GM19467 (cell line): Measurements from ENCODE around the gene AKR1C4.
"Not testable (repeated sequence)": the region's sequence is repeated elsewhere in the genome, so short reads cannot be mapped to it uniquely, and the experiment has no call there.

Source experiments
- ATAC-seq: cut with Tn5 transposase; IDR thresholded peaks from one replicate; pipeline ENCODE4 v1.9.1; 2021; ENCODE audit warnings: mild to moderate bottlenecking, moderate library complexity; ENCODE audit not compliant: unreplicated experiment

The AKR1C4 gene

DNA sequence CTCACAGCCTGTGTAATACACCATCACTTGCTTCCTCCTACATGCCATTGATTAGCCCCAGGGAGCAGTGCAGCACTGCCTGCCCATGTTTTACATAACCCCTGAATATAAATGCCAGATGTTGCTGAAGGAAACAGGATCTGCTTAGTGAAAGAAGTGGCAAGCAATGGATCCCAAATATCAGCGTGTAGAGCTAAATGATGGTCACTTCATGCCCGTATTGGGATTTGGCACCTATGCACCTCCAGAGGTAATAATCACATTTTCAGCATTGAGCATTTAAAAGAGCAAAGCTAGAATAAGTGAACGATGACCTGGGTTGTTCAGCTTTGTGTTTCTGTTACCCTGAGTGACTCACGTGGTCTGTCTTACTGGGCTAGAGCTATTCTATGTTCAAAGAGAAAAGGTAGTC is at the start of gene AKR1C4:
AKR1C4 (plus strand) TSS at position 136 of the 412 bp plus-strand sequence; CDS start at position 167, 31 bp downstream.
- ATAC-seq: no peak

DNA sequence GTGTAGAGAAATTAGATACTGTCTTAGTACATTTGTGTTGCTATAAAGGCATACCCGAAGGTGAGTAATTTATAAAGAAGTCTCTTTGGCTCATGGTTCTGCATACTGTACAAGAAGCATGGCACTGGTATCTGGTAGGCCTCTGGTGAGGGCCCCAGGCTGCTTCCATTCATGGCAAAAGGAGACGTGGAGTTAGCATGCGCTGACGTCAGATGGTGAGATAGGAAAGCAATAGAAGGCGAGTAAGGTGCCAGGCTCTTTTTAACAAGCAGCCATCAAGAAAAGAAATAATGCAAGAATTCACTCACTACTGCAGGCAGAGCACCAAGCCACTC is 49.8 kb upstream of the AKR1C4 start:
- no peak for ATAC-seq

DNA sequence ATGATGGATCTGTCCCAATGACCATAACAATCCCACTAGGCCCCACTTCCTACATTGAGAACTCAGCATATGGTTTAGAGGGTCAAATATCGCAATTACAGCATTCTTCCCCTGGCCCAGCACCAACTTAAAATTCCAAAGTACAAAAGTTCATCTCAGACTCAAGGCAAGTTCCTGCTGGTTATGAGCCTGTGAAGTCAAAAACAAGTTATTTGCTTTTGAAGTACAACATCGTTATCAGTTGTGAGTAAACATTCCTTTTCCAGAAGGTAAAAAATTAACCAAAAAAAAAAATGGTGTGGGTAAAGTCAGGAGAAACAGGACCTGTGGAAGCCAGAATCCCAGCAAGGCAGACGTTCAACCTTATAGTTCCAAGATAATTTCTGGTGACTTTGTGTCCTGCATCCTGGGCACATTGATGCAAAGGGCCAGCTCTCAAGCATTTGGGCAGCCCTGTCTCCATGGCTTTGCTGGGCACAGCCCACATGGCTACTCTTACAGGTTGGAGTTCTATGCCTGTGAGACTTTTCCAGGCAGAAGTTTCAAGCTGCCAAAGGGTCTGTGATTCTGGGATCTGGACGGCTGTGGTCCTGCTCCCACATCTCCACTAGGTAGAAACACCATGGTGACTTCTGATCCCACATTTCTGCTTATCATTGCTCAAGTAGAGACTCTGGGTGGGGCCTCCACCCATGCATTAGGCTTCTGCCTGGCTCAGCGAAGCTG is 49.2 kb upstream of the AKR1C4 start:
- no peak for ATAC-seq

DNA sequence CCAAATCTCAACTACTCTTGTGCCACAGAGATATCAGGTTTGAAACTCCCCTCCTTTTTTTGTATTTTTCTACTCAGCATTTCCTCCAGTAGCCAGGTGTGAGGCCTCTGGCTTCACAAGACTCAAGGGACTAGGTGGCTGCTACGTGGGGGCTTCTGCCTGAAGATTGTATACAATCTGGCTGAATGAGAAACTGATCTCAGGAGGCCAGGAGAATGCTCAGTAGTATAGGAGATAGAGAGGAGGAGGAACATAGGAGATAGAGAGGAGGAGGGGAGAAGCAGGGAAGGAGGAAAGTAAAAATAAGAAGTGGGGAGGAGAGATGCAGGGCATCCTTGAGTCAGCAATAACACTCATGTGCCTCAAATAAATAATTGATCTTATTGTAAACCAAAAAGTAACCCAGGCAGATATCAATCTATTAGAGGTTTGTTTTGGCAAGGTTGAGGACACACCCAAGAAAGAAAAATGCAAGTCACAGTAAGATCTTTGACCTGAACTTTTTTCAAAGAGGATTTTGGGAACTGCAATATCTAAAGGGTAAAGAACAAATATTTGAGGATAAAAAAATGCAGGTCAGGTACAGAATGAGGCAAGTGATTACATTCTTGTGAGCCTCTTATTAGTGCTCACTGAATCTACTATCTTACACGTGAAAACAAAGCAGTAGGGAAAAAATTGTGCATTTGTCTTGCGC is 48.5 kb upstream of the AKR1C4 start:
- ATAC-seq: no peak

DNA sequence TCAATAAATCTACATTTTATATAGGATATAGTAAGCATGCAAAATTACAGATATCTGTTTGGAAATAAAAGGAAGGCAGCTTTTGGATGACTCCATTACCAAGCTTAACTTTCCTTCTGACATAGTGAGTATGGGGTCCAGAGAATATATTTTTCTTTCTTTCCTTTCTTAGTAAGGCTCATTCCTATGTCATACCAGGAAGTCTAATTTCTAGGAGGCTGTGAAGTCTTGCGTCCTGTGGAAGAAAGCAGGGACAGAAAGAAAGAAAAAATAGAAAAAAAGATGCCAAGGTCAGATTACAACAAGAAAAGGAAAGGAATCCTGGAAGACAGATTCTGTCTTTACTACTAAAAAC is 48.0 kb upstream of the AKR1C4 start:
- ATAC-seq: no peak

DNA sequence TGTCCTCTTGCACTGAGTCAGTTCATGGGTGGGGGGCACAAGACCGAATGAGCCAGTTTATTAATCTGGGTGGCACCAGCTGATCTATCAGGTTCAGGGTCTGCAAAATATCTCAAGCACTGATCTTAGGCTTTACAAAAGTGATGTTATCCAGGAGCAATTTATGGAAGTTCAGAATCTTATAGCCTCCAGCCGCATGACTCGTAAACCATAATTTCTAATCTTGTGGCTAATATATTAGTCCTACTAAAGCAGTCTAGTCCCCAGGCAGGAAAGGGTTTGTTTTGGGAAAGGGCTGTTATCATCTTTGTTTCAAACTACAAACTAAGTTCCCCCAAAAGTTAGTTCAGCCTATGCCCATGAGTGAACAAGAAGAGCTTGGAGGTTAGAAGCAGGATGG is 45.6 kb upstream of the AKR1C4 start:
- ATAC-seq: no peak

DNA sequence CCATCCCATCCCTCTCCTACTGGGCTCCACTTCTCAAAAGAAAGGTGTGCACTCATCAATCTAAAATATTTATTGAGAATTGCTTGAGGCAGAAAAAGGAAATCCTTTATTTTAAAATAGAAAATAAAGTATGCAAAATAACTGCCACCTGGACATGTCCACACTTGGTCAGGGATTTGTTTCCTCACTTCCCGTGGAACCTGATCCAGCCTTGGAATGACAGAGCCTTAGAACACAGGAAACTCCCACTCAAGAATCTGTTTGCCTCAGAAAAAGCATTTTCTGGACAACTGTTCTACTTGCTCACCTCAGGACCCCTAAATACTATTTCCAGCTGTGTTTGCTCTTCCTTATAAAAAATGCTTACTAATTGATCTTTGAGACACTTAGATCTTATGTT is 40.7 kb upstream of the AKR1C4 start:
- no peak for ATAC-seq

DNA sequence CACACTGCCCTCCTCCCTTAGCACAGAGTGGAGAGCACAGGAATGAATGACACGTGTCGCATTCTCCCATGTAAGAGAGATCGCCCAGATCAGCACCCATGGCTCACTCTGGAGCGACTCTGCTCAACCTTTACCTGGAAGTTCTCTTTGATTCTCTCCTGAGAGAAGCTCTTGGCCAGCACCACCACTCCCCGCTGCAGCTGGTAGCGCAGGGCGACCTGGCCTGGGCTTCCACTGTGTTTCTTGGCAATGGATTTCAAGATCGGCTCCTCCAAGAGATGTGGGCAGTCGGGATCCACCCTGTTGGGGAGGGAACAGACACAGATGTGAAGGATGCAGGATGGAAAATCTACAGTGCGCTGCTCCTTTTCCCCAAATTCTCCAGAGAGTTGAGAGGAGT is 39.1 kb upstream of the AKR1C4 start:
- ATAC-seq: no peak

- ATAC-seq: no peak
These were observed 37.5 kb upstream of the AKR1C4 start for GRCh38 chr10:5159126-5159525.

DNA sequence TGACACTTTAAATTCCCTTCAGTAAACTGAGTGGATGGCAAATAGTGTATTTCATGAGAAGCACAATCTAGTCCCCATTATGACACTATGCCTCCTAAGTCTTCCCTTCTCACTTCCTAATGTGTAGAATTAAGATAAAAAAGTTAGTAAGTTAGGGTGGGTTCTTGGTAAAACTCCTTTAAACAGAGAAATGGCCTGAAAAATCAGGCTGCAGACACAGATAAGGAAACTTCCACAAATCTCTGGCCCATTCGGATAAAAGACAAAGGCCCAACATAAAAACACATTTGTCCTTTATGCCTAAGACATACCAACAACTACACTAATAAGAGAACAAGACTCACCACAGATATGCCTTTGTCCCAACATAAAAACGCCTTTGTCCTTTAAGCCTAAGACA is 33.1 kb upstream of the AKR1C4 start:
- ATAC-seq: no peak

DNA sequence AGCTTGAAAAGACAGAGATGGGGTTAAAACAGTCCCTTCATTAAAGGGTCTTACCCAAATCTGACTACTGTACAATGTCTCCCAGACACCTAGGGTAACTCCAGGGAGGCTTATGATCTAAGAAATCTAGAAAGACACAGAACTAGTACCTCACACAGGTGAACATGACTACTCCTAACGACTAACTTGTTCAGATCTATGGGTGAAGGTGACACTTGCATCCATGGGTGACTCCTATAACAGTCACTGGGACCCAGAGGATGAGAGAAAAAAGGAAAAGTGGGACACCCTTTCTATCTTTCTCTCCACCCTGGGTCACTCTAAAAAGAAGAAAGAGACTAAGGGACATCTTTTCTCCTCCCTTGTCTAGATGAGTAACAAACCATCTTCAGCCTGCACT is 30.9 kb upstream of the AKR1C4 start:
- ATAC-seq: no peak

DNA sequence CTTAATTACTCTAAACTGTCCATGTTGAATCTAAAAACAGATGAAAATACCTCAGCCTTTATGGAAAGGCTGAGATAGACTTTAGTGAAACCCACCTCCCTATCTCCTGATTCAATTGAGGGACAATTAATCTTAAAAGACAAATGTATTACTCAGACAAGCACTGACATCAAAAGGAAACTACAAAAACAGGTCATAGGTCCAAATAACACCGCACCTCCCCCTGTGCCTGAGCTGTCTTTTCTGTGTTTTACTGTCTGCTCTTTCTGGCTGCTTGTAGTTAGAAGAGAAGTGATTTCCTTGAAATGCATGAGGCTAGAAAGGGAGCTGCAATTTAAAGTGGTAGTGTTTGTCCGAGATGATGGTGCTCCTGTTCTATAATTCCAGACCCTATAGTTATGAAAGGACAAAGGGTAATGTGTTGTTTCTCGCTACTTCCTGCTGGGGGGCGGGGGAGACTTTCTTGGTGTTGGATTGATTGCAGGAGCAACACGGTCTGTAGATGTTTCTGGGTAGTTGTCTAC is 27.7 kb upstream of the AKR1C4 start:
- ATAC-seq: no peak

- not testable (repeated sequence) for ATAC-seq
These were observed 21.1 kb upstream of the AKR1C4 start for GRCh38 chr10:5175581-5175980.

DNA sequence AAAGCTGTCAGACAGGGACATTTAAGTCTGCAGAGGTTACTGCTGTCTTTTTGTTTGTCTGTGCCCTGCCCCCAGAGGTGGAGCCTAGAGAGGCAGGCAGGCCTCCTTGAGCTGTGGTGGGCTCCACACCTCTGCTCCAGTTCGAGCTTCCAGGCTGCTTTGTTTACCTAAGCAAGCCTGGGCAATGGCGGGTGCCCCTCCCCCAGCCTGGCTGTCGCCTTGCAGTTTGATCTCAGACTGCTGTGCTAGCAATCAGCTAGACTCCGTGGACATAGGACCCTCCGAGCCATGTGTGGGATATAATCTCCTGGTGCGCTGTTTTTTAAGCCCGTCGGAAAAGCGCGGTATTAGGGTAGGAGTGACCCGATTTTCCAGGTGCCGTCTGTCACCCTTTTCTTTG is 16.1 kb upstream of the AKR1C4 start:
- ATAC-seq: not testable (repeated sequence)

DNA sequence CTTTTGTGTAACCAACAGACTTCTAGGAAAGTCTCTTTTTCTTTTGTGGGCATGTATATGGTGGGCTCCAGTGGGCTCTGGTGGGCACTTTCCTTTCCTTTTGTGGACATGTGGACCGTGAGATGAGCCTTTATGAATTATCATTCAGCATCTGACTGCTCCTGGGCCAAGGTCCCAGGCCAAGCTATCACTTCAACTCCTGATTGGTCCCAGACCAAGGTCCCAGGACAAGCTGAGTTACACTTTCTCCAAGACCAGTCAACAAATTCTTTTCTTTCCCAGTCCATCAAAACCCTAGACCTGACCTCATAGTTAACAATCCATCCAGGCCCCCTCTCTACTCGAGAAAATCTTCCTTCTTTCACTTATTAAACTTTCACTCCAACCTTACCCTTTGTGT is 12.7 kb upstream of the AKR1C4 start:
- no peak for ATAC-seq

GRCh38 chr10:5184987-5185775 is 11.5 kb upstream of the AKR1C4 start, which contains the start of gene AKR1C8:
AKR1C8 (minus strand) TSS chr10:5185150; CDS start chr10:5185104, 46 bp downstream.
- ATAC-seq: no peak

DNA sequence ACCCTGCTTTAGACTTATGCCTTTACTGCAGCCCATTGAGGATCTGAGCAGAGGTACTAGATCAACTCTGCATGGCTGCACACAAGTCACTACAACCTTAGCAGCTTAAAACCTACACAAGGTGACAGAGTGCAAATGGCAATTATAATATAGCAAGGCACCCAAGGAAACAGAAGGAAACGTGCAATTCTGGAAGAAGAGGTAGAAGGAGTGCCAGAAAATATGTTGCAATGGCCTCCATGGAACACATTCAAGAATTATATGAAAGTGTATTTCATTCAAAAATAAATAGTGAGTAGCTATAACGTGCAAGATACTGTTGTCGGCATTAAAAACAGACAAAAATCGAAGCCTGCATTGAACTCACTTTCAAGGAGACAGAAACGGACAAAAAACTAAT is 8.8 kb upstream of the AKR1C4 start:
- no peak for ATAC-seq

GRCh38 chr10:5188358-5188757 is 8.3 kb upstream of the AKR1C4 start:
- no peak for ATAC-seq

DNA sequence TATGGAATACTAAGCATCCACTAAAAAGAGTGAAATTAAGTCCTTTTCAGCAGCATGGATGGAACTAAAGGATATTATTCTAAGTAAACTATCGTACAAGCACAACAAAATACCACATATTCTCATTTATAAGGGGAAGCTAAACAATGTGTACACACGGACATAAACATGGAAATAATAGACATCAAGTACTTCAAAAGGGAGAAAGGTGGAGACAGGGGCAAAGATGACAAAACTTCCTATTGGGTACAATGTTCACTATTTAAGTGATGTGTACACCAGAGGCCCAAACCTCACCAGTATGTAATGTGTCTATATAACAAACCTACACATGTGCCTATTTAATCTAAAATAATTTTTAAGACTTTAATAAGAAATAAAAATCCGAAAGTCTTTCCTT is 2.2 kb upstream of the AKR1C4 start:
- ATAC-seq: no peak

- ATAC-seq: no peak
These were observed 786 bp upstream of the AKR1C4 start for GRCh38 chr10:5195727-5196374.

DNA sequence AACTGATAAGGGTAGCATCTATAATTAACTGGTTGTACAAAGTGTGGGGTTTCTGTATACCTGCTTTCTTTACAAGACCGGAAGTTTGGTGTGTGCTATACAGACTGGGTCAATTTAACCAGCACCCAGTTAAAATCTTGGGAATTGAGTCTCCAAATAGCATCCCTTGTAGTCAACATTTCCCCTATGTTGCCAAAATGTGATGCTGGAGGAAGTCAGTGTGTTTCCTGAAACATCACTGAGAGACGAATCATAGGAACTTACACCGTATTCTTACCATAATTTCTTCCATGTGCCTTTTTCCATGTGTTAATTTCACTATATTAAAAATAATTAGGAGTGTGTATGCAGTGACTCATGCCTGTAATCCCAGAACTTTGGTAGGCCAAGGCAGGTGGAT is 1.7 kb downstream of the AKR1C4 start:
- ATAC-seq: no peak
